ENCODE data around the gene ZYG11B.
"Not testable (repeated sequence)": the region's sequence is repeated elsewhere in the genome, so short reads cannot be mapped to it uniquely, and the experiment has no call there.

ZYG11B gene

GRCh38 chr1:52759908-52760307 is 33.7 kb downstream of the ZYG11B start:
- Histone ChIP-seq H3K36me3 (ENCODE audit: insufficient read depth, low read length) (no peaks in the 10 kb centered on the region; the same call in 1 of the 2 replicates), H3K4me3 (ENCODE audit: low read length) (no peak overlapping the region), H3K9me3 (ENCODE audit: insufficient read depth, low read depth, low read length) (no peaks in the 10 kb centered on the region), H3K27ac (ENCODE audit: low read depth, low read length) (no peak overlapping the region), H3K4me1 (ENCODE audit: insufficient read depth, low read length) (no peaks in the 10 kb centered on the region), H3K27me3 (ENCODE audit: insufficient read depth, low read length) (no peaks in the 10 kb centered on the region), H3K9ac (ENCODE audit: low read depth, low read length) (no peak overlapping the region)
- 93% methylated on average over 10 of the region's 10 CpGs for WGBS

- Histone ChIP-seq H3K9ac (ENCODE audit: low read depth, low read length) (no peak overlapping the region), H3K4me3 (ENCODE audit: low read length) (no peak overlapping the region), H3K9me3 (ENCODE audit: insufficient read depth, low read depth, low read length) (no peaks in the 10 kb centered on the region), H3K4me1 (ENCODE audit: insufficient read depth, low read length) (no peaks in the 10 kb centered on the region; the same call in 1 of the 2 replicates), H3K27ac (ENCODE audit: low read depth, low read length) (no peak overlapping the region), H3K27me3 (ENCODE audit: insufficient read depth, low read length) (no peaks in the 10 kb centered on the region), H3K36me3 (ENCODE audit: insufficient read depth, low read length) (peaks cover 8% of the 10 kb centered on the region)
- 92% methylated on average over 4 of the region's 4 CpGs for WGBS
These were observed 41.5 kb downstream of the ZYG11B start for GRCh38 chr1:52767596-52768280.

DNA sequence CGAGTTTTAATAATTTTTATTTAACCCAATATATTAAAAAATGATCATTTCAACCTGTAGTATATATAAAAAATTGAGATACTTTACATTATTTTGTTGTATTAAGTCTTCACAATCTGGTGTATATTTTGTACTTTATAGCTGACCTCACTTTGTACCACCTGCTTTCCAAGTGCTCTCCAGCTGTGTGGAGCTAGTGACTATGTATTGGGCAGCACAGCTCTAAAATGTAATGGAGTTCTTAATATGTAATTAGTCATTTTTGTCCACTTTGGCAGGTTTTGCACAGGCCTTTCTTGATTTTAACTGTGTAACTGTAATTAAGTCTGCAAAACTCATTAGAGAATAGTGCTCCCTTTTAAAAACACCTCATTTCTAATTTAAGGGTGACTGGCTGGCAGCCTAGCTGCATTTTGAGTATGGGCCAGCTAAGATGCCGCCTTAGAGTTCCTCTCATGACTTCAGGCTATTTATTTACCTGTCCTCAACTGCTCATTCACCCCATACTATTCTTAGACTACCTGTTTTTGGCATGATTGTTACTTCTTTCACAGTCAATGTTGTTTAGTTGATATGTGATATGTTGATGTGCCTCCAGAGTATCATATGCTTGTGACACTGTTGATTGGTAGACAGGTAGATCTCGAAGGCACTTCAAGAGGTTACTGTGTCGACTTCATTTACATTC is 43.2 kb downstream of the ZYG11B start:
- H3K4me1 ChIP-seq (ENCODE audit: insufficient read depth, low read length), result no peaks in the 10 kb centered on the region; the same call in 1 of the 2 replicates
- WGBS, result 92% methylated on average over 3 of the region's 4 CpGs
- no peak overlapping the region for H3K27ac ChIP-seq (ENCODE audit: low read depth, low read length)
- H3K27me3 ChIP-seq (ENCODE audit: insufficient read depth, low read length), result no peaks in the 10 kb centered on the region
- no peaks in the 10 kb centered on the region for H3K9me3 ChIP-seq (ENCODE audit: insufficient read depth, low read depth, low read length)
- H3K4me3 ChIP-seq (ENCODE audit: low read length), result no peak overlapping the region
- H3K9ac ChIP-seq (ENCODE audit: low read depth, low read length), result no peak overlapping the region
- peaks cover 8% of the 10 kb centered on the region for H3K36me3 ChIP-seq (ENCODE audit: insufficient read depth, low read length)

GRCh38 chr1:52771384-52771783 is 45.1 kb downstream of the ZYG11B start:
- no peak overlapping the region for H3K27ac ChIP-seq (ENCODE audit: low read depth, low read length)
- H3K27me3 ChIP-seq (ENCODE audit: insufficient read depth, low read length), result no peaks in the 10 kb centered on the region
- WGBS, result 97% methylated on average over 7 of the region's 7 CpGs
- H3K36me3 ChIP-seq (ENCODE audit: insufficient read depth, low read length), result peaks cover 13% of the 10 kb centered on the region
- H3K4me3 ChIP-seq (ENCODE audit: low read length), result no peak overlapping the region
- H3K9ac ChIP-seq (ENCODE audit: low read depth, low read length), result no peak overlapping the region
- no peaks in the 10 kb centered on the region; the same call in 1 of the 2 replicates for H3K4me1 ChIP-seq (ENCODE audit: insufficient read depth, low read length)
- H3K9me3 ChIP-seq (ENCODE audit: insufficient read depth, low read depth, low read length), result no peaks in the 10 kb centered on the region

DNA sequence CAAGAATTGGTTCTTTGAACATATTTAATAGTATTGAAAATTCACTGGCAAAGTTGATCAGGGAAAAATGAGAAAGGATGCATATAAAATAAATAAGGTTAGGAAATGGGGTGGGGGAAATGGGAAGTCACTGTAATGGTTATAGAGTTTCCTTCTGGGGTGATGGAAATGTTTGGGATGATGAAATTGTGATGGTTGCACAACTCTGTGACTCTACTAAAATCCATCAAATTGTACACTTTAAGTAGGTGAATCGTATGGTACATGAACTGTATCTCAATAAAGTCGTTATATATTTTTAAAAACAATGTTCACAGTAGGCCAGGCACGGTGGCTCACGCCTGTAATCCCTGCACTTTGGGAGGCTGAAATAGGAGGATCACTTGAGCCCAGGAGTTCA is 59.9 kb downstream of the ZYG11B start:
- no peaks in the 10 kb centered on the region for H3K9me3 ChIP-seq (ENCODE audit: insufficient read depth, low read depth, low read length)
- H3K9ac ChIP-seq (ENCODE audit: low read depth, low read length), result no peak overlapping the region
- H3K4me3 ChIP-seq (ENCODE audit: low read length), result no peak overlapping the region
- no peaks in the 10 kb centered on the region for H3K4me1 ChIP-seq (ENCODE audit: insufficient read depth, low read length)
- no peaks in the 10 kb centered on the region for H3K27me3 ChIP-seq (ENCODE audit: insufficient read depth, low read length)
- peaks cover 56% of the 10 kb centered on the region for H3K36me3 ChIP-seq (ENCODE audit: insufficient read depth, low read length)
- 98% methylated on average over 4 of the region's 4 CpGs for WGBS
- H3K27ac ChIP-seq (ENCODE audit: low read depth, low read length), result no peak overlapping the region

DNA sequence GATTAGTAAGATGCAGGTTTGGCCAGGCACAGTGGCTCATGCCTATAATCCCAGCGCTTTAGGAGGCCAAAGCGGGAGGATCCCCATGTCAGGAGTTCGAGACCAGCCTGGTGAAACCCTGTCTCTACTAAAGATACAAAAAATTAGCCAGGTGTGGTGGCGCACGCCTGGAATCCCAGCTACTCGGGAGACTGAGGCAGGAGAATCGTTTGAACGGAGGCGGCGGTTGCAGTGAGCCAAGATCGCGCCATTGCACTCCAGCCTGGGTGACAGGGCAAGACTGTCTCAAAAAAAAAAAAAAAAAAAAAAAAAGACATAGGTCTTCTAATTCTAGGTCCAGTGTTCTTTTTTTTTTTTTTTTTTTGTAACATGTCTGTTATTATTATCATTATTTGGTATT is 64.2 kb downstream of the ZYG11B start:
- not testable (repeated sequence) for H3K9ac ChIP-seq (ENCODE audit: low read depth, low read length); H3K9me3 ChIP-seq (ENCODE audit: insufficient read depth, low read depth, low read length); H3K27me3 ChIP-seq (ENCODE audit: insufficient read depth, low read length); H3K4me1 ChIP-seq (ENCODE audit: insufficient read depth, low read length); H3K4me3 ChIP-seq (ENCODE audit: low read length); H3K27ac ChIP-seq (ENCODE audit: low read depth, low read length)
- H3K36me3 ChIP-seq (ENCODE audit: insufficient read depth, low read length), result peaks cover 36% of the 10 kb centered on the region
- WGBS, result 98% methylated on average over 12 of the region's 12 CpGs

DNA sequence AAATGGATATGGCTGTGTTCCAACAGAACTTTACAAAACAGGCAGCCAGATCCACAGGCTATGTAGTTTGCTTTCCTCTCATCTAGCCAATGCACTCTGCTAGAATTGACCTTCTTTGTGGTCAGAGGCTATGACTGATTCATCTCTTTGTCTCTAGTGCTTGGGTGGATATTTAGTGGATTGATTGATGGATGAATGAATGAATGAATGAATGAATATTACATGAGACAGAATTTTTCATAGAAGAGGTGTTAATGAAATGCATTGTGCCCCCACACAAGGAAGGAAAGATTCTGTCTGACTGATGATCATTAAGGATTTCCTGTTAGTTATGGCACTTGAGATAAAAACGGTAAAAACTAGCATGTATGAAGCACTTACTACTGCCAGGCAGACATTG is 65.8 kb downstream of the ZYG11B start:
- Histone ChIP-seq H3K9me3 (ENCODE audit: insufficient read depth, low read depth, low read length) (no peaks in the 10 kb centered on the region), H3K36me3 (ENCODE audit: insufficient read depth, low read length) (peaks cover 28% of the 10 kb centered on the region), H3K9ac (ENCODE audit: low read depth, low read length) (no peak overlapping the region), H3K27me3 (ENCODE audit: insufficient read depth, low read length) (no peaks in the 10 kb centered on the region), H3K4me3 (ENCODE audit: low read length) (no peak overlapping the region), H3K4me1 (ENCODE audit: insufficient read depth, low read length) (no peaks in the 10 kb centered on the region), H3K27ac (ENCODE audit: low read depth, low read length) (no peak overlapping the region)
- WGBS, result 95% methylated on average over 1 of the region's 1 CpG

GRCh38 chr1:52793717-52794116 is 67.5 kb downstream of the ZYG11B start:
- H3K4me3 ChIP-seq (ENCODE audit: low read length); H3K27ac ChIP-seq (ENCODE audit: low read depth, low read length); H3K27me3 ChIP-seq (ENCODE audit: insufficient read depth, low read length); H3K9ac ChIP-seq (ENCODE audit: low read depth, low read length); H3K9me3 ChIP-seq (ENCODE audit: insufficient read depth, low read depth, low read length); H3K4me1 ChIP-seq (ENCODE audit: insufficient read depth, low read length): not testable (repeated sequence)
- peaks cover 29% of the 10 kb centered on the region for H3K36me3 ChIP-seq (ENCODE audit: insufficient read depth, low read length)
- 96% methylated on average over 7 of the region's 7 CpGs for WGBS

DNA sequence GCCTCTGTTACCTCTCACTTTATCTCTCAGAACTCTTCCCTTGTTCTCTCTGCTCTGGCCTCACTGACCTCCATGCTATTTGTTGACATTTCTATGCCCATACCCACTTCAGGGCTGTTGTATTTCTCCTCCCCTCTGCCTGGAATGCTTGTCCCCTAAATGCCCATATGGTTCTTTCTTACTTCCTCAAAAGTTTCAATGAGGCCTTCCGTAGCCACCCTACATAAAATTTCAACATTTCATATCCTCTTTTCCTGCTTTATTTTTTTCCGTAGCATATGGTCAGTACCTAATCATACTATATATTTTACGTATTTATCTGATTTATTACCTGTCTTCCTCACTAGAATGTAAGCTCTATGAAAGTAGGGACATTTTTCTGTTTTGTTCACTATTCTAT is 69.2 kb downstream of the ZYG11B start:
- Histone ChIP-seq H3K4me1 (ENCODE audit: insufficient read depth, low read length) (no peaks in the 10 kb centered on the region), H3K9me3 (ENCODE audit: insufficient read depth, low read depth, low read length) (no peaks in the 10 kb centered on the region), H3K9ac (ENCODE audit: low read depth, low read length) (no peak overlapping the region), H3K27ac (ENCODE audit: low read depth, low read length) (no peak overlapping the region), H3K4me3 (ENCODE audit: low read length) (no peak overlapping the region), H3K36me3 (ENCODE audit: insufficient read depth, low read length) (peaks cover 19% of the 10 kb centered on the region), H3K27me3 (ENCODE audit: insufficient read depth, low read length) (no peaks in the 10 kb centered on the region)
- 98% methylated on average over 3 of the region's 3 CpGs for WGBS

DNA sequence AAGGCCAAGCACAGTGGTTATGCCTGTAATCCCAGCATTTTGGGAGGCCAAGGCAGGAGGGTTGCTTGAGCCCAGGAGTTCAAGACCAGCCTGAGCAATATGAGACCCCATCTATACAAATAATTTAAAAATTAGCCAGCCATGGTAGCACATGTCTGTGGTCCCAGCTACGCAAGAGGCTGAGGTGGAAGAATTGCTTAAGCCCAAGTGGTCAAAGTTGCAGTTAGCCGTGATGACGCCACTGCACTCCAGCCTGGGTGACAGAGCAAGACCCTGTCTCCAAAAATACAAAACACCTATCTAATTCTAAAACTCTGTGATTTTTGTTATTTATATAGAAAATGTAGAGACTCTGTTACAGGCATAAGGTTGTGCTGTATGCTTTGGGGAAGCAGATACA is 72.1 kb downstream of the ZYG11B start:
- Histone ChIP-seq H3K27me3 (ENCODE audit: insufficient read depth, low read length) (no peaks in the 10 kb centered on the region), H3K4me1 (ENCODE audit: insufficient read depth, low read length) (no peaks in the 10 kb centered on the region), H3K4me3 (ENCODE audit: low read length) (no peak overlapping the region), H3K9me3 (ENCODE audit: insufficient read depth, low read depth, low read length) (no peaks in the 10 kb centered on the region), H3K36me3 (ENCODE audit: insufficient read depth, low read length) (peaks cover 19% of the 10 kb centered on the region), H3K27ac (ENCODE audit: low read depth, low read length) (no peak overlapping the region), H3K9ac (ENCODE audit: low read depth, low read length) (no peak overlapping the region)
- 97% methylated on average over 3 of the region's 3 CpGs for WGBS

DNA sequence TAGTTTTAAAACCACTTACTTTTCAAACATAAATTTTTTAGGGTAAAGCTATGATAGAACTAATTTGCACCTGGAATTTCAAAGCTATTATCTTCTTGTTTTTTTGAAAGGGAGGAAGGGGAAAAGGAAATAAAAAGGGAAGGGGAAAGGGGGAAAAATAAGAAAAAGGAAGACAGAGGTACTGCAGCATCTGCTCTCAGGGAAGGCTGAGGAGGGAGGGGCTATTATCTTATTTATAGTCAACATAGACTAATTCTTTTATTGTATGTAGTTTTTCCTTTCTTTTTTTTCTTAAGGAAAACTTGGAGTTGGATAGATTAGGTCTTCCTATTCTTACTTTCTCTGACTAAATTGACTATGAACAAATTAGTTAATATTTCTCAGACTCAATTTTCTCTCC is 74.8 kb downstream of the ZYG11B start:
- no peak overlapping the region for H3K9ac ChIP-seq (ENCODE audit: low read depth, low read length)
- H3K27ac ChIP-seq (ENCODE audit: low read depth, low read length), result no peak overlapping the region
- H3K36me3 ChIP-seq (ENCODE audit: insufficient read depth, low read length), result peaks cover 24% of the 10 kb centered on the region
- H3K27me3 ChIP-seq (ENCODE audit: insufficient read depth, low read length), result no peaks in the 10 kb centered on the region
- H3K4me1 ChIP-seq (ENCODE audit: insufficient read depth, low read length), result no peaks in the 10 kb centered on the region
- H3K9me3 ChIP-seq (ENCODE audit: insufficient read depth, low read depth, low read length), result no peaks in the 10 kb centered on the region
- H3K4me3 ChIP-seq (ENCODE audit: low read length), result no peak overlapping the region

Measured in HUES64 (cell line).